ELR (cell line): ENCODE measurements around the gene TCTA.

Source experiments
- DNase-seq: peaks from one replicate; pipeline ENCODE4 v3.0.0-alpha.2; 2015; ENCODE audit warnings: low read depth

The TCTA gene

GRCh38 chr3:49410846-49411534 lies 1.2 kb upstream of the TCTA start:
- DNase-seq, result peak; percentile 49

- no peak for DNase-seq
Observed at GRCh38 chr3:49411535-49411967, 672 bp upstream of the TCTA start.

- peak; percentile 16 for DNase-seq
Observed at GRCh38 chr3:49412632-49413337, 562 bp downstream of the TCTA start.

- no peak for DNase-seq
Observed at GRCh38 chr3:49413338-49413734, 1.1 kb downstream of the TCTA start.

GRCh38 chr3:49414753-49415152 lies 2.5 kb downstream of the TCTA start:
- no peak for DNase-seq

- DNase-seq, result no peak
Observed at GRCh38 chr3:49415931-49416601, 3.8 kb downstream of the TCTA start.

GRCh38 chr3:49416867-49417266 lies 4.6 kb downstream of the TCTA start:
- no peak for DNase-seq

GRCh38 chr3:49417516-49418120 lies 5.4 kb downstream of the TCTA start:
- DNase-seq, result no peak

- no peak for DNase-seq
Observed at GRCh38 chr3:49421890-49422378, 9.7 kb downstream of the TCTA start.

GRCh38 chr3:49422379-49423248 lies 10.4 kb downstream of the TCTA start, which contains the start of gene AMT:
Gene AMT, minus strand, starts transcription at chr3:49422473. Its CDS starts 23 bp downstream, at chr3:49422450.
- no peak for DNase-seq

GRCh38 chr3:49424816-49425215 lies 12.6 kb downstream of the TCTA start:
- no peak for DNase-seq

GRCh38 chr3:49427586-49427985 lies 15.4 kb downstream of the TCTA start:
- DNase-seq, result no peak

GRCh38 chr3:49428752-49429080 lies 16.5 kb downstream of the TCTA start:
- no peak for DNase-seq

GRCh38 chr3:49434731-49435130 lies 22.5 kb downstream of the TCTA start:
- peak; percentile 26 for DNase-seq

- DNase-seq, result no peak
Observed at GRCh38 chr3:49445391-49445790, 33.2 kb downstream of the TCTA start.

- DNase-seq, result no peak
Observed at GRCh38 chr3:49453621-49454020, 41.4 kb downstream of the TCTA start.

- DNase-seq, result peak; percentile 24
Observed at GRCh38 chr3:49454458-49454857, 42.2 kb downstream of the TCTA start.

- DNase-seq, result no peak
Observed at GRCh38 chr3:49454898-49455681, 42.9 kb downstream of the TCTA start.

- DNase-seq, result peak; percentile 54
Observed at GRCh38 chr3:49456466-49456865, 44.2 kb downstream of the TCTA start.

- DNase-seq, result no peak
Observed at GRCh38 chr3:49460188-49460890, 48.1 kb downstream of the TCTA start.
